ENCODE results near the gene TMEM14A.
A peak's percentile ranks its signal among the peaks of the same experiment; 100 is the strongest.
"Not testable (repeated sequence)": the region's sequence is repeated elsewhere in the genome, so short reads cannot be mapped to it uniquely, and the experiment has no call there.

Gene TMEM14A, protein sequence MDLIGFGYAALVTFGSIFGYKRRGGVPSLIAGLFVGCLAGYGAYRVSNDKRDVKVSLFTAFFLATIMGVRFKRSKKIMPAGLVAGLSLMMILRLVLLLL

DNA sequence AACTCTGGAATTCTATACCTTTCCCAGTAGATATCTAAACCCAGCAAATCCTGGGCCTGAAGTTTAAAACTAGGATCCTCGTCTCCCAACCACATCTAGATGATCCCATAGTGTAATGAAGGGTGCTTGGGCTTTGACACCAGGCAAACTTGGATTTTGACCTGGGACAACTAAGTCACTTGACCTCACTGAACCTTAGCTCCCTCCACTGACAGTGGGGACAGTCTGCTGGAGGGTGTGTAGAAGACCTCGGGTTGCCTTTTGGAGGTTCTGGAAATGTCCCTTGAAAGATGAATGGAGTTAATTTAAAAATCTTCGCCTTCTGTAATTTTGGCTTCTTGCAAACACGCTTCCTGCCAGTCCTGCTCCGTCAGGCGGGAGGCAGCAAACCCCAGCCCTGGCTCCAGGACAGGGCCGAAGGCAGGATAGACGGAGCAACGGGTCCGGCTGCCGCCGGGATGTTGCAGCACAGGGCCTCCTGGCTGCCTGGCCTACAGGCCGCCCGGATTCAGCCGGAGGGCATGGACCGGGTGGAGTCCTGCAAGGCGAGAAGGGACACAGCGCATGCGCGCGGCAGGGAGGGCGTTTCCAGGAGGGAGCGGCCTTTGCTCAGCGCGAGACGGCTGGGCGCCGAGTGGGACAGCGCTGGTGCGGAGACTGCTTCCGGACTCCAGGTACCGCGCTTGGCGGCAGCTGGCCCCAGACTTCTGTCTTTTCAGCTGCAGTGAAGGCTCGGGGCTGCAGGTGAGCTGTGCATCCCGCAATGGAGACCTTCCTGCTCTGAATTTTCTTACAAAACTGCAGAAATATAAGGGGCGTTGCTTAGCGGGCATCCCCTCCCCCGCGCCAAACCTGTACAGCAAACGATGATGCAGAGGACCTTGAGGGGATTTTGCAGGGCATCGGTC lies at the start of gene TMEM14A:
TSS of gene TMEM14A (plus strand) at position 612 of the 908 bp plus-strand sequence. CDS start 5,990 bp downstream, outside the sequence.
- peak; percentile 81 to 91 (median 84) for DNase-seq

DNA sequence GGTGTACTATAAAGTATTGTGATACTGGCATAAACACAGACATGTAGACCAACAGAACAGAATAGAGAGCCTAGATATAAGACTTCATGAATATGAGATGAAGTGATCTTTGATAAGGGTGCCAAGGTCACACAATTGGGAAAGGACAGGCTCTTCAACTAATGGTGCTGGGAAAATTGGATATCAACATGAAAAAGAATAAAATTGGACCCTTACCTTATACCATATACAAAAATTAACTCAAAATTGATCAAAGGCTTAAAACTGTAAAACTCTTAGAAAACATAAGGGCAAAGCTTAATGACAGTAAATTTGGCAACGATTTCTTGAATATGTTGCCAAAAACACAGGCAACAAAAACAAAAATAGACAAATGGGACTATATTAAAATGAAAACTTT lies 49.3 kb upstream of the TMEM14A start:
- DNase-seq: no peak

DNA sequence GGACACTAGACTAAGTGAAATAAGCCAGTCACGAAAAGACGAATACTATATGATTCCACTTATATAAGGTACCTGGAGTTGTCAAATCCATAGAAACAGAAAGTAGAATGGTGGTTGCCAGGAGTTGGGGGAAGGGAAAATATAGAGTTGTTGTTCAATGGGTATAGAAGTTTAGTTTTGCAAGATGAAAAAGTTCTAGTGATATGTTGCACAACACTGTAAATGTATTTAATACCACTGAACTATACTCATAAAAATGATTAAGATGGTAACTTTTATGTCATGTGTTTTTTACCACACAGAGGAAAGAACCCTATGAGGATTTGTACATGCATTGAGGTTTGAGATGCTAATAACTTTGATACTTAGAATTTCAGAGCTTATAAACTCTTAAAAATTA lies 48.1 kb upstream of the TMEM14A start:
- DNase-seq: no peak

DNA sequence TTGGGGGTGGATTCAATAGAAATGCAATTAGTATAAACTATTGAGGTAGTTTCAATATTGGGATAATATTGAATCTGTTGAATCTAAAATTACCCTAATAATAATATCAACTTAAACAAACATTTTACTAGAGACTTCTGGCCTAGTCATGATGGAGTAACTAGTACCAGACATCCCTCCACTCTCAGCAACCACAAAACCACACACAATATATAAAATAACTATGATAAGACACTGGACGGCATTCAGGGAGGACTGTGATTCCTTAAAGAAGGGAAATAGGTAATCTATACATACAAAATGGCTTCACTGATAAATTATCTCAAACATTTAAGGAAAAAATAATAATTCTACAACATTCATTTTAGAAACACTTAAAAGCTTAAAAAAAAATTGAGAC lies 38.9 kb upstream of the TMEM14A start:
- DNase-seq: no peak

DNA sequence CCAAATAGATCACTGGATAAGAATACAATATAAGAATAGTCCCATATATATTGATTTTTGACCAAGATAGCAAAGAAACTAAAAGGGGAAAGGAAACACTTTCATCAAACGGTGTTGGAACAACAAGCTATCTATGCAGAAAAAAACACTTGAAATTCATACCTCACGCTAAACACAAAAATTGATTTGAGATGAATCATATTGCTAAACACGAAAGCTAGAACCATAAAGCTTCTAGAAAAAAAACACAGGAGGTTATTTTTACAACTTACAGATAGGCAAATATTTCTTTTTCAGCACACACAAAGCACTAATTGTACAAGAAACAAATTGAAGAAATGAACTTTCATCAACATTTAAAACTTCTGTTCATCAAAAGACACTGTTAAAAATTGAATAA lies 36.7 kb upstream of the TMEM14A start:
- no peak for DNase-seq

DNA sequence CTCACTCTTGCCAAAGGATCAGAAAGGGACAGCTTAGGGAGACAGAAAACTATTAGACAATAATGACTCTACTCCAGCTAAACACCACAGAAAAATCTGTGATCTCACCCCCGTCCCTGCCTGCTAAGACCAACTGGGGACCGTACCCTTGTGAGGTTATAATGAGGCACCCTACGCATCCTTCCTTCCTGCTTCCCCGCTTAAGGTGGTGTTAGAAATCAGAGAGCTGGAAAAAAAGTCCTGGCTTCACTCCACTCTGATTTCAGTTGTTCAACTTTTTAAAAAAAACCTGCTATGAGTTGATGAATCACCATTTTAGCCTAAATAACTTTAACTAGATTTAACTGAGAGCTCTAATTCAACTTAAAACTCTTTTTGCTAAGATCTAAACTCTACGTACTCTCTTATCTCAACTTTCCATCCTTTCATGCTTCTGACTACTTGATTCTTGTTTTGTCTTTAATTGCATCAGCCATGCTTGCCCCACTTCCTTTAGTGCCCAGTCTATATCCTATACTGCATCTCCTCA lies 35.8 kb upstream of the TMEM14A start:
- no peak for DNase-seq

DNA sequence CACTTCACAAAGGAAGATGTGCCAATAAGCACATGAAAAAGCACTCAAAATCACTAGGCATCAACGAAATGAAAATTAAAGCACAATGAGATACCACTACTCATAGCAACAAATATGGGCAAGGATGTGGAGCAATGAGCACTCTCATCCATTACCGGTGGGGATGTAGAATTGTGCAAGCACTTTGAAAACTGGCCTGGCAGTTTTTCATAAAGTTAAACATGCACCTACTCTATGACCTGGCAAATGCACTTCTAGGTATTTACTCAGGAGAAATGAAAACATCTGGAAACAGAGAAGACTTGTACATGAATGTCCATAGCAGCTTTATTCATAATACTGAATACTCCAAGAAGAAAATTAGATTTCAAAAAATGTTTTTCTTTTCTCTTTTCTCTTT lies 34.1 kb upstream of the TMEM14A start:
- DNase-seq: no peak

DNA sequence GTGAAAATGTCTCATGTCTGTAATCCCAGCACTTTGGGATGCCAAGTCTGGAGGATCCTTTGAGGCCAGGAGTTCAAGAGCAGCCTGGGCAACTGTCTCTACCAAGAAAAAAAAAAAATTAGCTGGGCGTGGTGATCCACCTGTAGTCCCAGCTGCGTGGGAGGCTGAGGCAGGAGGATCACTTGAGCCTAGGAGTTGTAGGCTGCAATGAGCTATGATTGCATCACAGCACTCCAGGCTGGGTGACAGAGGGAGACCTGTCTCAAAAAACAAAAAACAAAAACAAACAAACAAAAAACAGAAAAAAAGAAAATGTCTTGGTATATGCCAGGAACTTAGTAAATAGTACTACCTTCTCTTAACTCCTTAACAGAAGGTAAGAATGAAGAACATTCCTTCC lies 31.4 kb upstream of the TMEM14A start:
- no peak for DNase-seq

DNA sequence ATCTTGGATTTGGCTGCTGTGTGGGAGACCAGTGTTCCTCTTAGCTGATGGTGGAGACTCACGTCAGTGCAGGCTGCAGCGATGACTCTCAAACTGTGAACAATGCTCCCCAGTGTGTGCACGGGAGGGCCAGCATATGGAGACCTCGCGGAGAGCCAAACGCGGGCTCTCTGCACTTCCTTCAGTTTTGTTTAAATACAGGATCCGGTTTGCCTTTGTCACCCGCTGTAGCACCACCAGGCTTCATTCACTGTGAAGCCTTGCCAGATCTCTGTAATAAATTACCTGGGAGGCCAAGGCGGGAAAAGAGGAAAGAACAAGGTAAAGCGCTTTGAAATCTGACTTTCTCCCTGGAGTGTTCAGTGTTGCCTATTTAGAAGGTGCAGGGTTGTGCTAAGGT lies 30.7 kb upstream of the TMEM14A start:
- no peak for DNase-seq

DNA sequence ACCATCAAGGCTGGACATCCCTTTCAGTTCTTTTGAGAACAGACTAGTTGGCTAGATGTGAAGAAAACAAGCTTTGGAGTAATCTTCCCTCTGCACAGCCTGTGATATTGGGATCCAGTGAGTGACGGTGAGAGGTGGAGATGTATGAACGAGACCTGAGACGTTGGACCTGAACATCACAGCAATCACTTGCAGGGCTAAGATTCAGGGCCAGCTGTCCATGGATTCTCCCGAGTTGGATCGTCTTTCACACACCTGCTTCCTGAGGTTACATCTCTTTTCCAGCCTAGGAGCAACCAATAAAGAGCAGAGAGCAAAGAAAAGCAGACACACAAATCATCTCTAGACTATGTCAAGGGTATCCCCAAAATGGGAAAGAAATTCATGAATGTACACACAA lies 30.0 kb upstream of the TMEM14A start:
- no peak for DNase-seq

DNA sequence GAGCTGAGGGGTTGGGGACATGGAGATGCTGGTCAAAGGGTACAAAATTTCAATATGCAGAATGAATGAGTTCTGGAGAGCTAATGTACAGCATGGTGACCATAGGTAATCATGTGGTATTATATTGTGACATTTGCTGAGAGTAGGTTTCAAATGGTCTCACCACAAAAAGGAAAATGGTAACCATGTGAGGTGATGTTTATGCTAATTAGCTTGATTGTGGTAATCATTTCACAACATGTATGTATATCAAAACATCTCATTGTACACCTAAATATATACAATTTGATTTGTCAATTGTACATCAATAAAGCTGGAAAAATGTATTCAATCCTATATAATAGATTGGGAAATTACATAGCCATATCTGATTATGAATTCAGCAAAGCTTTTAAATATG lies 29.5 kb upstream of the TMEM14A start:
- DNase-seq: no peak

DNA sequence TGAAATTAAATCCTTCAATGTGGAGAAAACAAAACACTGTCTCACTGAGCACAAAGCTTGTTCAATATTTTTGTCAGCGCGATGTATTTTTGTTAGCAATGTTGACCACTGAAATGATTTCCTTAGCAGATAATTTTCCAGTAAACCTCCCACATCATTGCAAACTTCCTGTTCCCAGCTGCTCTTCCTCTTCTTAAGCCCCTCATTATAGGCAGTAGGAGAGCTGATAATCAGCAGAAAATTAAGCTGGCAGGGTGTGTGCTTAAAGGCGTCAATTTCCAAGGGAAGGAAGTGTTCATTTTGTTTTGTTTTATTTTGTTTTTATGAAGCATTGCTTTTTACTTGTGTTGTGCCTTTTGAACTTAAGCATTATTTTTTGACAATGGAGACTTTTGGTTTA lies 29.1 kb upstream of the TMEM14A start:
- DNase-seq: no peak

DNA sequence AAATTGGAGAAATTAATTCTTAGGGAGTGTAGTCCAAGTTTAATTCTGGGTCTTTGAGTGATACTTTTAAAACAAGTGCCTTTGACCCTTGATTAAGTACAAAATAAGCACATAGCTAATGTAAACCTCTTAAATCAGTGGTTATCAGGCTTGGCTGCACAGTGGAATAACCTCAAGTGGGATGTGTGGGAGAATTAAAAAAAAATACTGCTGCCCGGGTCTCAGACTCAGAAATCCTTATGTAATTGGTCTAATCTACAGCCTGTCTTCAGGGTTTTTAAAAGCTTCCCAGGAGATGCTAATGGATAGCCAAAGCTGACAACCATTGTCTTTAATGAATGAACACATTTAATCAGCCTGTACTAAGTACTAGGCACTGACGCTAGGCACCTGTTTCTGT lies 28.5 kb upstream of the TMEM14A start:
- DNase-seq: no peak

DNA sequence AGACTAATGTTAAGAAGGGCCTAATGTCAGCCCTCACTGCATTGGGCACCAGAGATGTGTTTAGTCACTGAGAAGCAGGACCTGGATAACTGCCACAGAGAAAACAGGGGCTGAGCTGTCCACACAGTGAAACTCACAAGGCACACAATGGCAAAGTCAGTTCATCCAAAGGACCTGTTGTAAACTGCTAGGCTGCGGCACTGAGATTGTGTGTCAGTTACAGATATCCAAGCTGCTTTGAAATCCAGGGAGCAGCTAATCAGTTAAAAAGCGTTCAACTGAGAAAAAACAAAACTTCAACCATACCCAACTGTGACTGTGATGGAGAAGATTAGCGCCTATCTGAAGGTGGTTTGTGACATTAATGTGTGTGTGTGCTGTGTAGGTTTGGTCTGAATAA lies 27.8 kb upstream of the TMEM14A start:
- DNase-seq: no peak

DNA sequence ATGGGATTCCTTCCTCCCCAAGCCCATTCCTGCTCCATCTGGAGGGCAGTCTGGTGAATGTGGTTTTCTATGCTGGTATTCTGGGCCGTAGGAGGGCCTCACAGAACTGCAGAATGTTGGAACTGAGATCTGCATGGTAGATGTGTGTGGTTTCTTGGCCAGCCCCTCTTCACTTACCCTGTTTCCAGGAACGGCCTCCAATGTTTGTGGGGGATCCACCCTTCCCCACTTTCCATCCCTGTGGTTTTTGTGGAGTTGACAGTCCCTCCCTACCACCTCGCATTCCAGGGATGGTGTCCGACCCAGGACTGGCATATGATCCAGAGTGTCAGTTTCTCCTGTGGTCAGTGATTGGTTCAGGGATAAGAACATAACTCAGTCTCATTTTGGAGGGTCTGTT lies 26.7 kb upstream of the TMEM14A start:
- DNase-seq: no peak

DNA sequence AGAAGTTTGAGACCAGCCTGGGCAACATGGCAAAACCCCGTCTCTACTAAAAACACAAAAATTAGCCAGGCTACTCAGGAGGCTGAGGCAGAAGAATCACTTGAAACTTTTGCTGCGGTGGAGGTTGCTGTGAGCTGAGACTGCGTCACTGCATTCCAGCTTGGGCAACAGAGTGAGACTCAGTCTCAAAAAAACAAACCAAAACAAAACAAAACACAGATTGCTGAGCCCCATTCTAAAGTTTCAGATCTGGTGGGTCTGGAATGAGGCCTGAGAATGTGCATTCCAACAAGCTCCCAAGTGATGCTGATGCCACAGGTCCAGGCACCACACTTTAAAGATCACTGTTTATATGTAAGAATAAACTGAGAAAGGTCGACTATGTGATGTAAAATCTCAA lies 24.9 kb upstream of the TMEM14A start:
- DNase-seq: no peak

DNA sequence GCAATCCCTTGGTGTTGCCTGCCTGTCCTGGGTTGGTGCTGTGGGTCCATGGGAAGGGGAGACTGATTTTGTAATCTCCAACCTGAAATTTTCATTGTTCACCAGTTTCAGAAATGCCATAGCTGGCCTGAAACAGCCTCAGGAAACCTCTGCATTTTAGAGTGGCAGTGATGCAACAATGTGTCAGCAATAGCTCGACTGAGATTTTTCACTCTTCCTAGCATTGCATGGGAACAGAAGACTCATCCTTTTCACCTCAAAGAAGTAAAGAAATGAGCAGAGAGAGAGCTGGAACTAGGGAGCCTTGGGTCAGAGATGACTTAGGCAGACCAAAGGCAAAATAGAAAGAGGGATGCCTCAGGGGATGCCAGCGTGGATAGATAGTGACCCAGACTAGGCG lies 23.7 kb upstream of the TMEM14A start:
- DNase-seq: no peak

DNA sequence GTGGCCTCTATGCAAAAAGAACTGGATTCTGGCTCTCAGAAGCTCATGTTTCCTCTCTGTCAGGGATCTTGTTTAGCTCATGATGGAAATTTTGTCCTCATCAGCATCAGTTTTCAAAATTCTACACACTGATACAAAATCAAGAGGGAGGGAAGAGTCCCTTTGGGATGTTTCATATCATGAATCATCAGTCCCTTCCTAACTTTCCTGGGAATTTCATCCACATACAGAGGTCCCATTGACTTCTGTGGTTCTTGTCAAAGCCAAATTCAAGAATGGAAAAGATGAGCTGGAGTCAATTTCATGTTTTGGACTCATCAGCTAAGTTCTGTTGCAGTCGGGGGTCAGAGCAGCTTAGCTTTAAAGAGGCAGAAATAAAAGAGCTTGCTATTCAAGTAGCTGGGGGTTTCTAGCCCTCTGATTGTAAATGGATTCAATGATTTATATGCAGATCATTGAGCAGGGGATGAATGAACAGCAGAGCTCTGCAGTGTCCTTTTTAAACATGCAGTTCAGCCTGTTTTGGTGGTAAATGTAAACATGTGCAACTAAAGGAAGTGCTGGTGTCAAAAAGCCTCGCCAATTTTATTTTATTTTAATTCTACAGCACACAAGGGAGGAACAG lies 21.3 kb upstream of the TMEM14A start:
- no peak for DNase-seq

DNA sequence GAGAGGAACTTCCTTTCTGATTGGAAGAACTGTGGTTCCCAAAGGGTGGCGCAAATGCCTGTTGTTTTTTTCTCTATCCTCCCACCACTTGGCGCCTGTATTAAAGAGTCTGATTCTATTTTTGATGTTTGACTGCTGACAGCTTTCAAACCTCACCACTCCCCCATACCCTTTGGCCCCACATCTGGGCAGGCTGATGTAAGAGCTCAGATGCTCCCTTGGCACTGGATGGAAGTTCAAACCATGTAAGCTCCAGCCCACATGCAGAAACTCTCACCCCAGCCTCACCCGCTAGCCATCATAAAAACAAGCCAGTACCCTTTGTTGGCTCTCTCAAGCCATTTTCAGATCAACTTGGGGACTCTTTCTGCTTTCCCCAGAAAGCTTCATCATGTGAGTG lies 20.0 kb upstream of the TMEM14A start:
- no peak for DNase-seq

DNA sequence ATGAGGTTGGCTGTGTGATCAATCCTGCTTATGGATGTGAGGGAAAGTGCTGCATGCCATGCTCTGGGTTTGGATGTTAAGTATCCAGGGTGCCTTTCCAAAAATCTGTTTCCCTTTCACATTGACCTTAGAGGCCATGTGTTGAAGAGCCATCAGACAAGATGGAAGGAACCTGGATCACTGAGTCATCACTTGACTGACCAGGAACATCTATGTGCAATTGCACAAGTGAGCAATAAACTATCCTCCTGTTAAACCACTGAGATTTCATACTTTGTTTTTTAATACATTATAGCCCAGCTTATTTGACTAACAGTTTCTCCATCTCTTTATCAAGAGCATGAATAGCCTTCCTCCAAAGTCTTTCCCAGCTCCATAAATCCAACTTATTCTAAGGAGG lies 17.8 kb upstream of the TMEM14A start:
- DNase-seq: no peak

DNA sequence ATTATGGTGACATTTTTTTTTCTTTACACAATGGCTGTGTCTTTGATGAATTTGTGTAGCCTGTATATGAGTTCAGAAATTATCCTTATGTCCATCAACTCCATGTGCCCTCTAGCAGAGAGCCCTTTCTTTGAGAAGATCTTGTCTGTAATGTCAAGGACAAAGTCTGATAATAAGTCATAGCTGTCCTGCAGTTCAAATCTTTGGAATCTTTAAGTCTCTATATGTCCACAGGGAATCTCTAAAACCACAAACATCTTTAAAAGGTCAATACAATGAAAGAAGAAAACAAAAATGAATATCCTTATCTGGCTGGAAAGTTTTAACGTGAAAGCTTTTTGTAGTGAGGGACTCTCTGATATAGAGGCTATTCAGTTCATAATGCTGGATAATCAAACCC lies 16.9 kb upstream of the TMEM14A start:
- no peak for DNase-seq

DNA sequence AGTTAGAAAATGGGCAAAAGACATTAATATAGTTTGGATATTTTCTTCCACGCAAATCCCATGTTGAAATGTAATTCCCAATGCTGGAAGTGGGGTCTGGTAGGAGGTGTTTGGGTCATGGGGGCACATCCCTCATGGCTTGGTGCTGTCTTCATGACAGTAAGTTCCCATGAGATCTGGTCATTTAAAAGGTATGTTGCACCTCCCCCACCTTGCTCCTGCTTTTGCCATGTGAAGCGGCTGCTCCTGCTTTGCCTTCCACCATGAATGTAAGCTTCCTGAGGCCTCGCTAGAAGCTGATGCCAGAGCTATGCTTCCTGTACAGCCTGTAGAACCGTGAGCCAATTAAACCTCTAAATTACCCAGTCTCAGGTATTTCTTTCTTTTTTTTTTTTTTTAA lies 16.3 kb upstream of the TMEM14A start:
- DNase-seq: no peak

DNA sequence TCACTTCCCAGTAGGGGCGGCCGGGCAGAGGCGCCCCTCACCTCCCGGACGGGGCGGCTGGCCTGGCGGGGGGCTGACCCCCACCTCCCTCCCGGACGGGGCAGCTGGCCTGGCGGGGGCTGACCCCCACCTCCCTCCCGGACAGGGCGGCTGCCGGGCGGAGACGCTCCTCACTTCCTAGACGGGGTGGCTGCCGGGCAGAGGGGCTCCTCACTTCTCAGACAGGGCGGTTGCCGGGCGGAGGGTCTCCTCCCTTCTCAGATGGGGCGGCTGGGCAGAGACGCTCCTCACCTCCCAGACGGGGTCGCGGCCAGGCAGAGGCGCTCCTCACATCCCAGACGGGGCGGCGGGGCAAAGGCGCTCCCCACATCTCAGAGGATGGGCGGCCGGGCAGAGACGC lies 15.0 kb upstream of the TMEM14A start:
- not testable (repeated sequence) for DNase-seq

DNA sequence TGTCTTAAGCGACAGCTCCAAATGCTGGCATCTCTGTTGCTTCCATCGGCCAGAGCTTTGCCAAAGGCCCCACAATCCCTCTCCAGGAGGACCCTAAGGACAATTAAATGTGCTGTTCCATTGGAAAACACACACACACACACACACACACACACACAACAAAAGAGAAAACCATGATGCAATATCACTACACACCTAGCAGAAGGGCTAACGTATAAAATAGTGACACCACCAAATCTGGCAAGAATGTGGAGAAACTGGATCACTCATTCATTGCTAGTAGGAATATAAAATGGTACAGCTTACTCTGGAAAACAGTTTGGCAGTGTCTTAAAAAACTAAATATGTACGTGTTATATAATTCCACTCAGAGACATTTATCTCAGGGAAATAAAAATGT lies 13.0 kb upstream of the TMEM14A start:
- DNase-seq: no peak

All from stimulated activated naive CD4-positive, alpha-beta T cell (primary cell).